BLaER1 (cell line): ENCODE measurements around the gene HECW1.

ENCODE experiments used
- H3K27ac ChIP-seq: shearing (Covaris generic); formaldehyde crosslinking; 2 replicates; pipeline ENCODE4 v1.8.1; 2022
- H3K27me3 ChIP-seq: shearing (Covaris generic); formaldehyde crosslinking; 2 replicates; pipeline ENCODE4 v1.8.1; 2022
- H3K36me3 ChIP-seq: shearing (Covaris generic); formaldehyde crosslinking; 2 replicates; pipeline ENCODE4 v1.8.1; 2022
- H3K4me1 ChIP-seq: shearing (Covaris generic); formaldehyde crosslinking; 2 replicates; pipeline ENCODE4 v1.8.1; 2022
- H3K4me2 ChIP-seq: shearing (Covaris generic); formaldehyde crosslinking; 2 replicates; pipeline ENCODE4 v1.8.1; 2022
- H3K4me3 ChIP-seq: shearing (Covaris generic); formaldehyde crosslinking; 2 replicates; pipeline ENCODE4 v1.8.1; 2022
- H3K9ac ChIP-seq: shearing (Covaris generic); formaldehyde crosslinking; 2 replicates; pipeline ENCODE4 v1.8.1; 2022
- H3K9me3 ChIP-seq: shearing (Covaris generic); formaldehyde crosslinking; 2 replicates; pipeline ENCODE4 v1.8.1; 2022
- H4K20me1 ChIP-seq: shearing (Covaris generic); formaldehyde crosslinking; 2 replicates; pipeline ENCODE4 v1.8.1; 2022
- Cebpa-rat ChIP-seq: shearing (Covaris generic); IDR thresholded peaks from 2 replicates; pipeline ENCODE4 v1.8.1; 2022

The HECW1 gene

GRCh38 chr7:43441231-43442130 lies 329.0 kb downstream of the HECW1 start:
- no peak for TF ChIP-seq Cebpa-rat
- Histone ChIP-seq H3K9ac (no peak overlapping the region), H4K20me1 (no peaks in the 10 kb centered on the region), H3K27ac (no peak overlapping the region), H3K27me3 (no peaks in the 10 kb centered on the region), H3K9me3 (no peaks in the 10 kb centered on the region), H3K4me3 (no peak overlapping the region), H3K4me2 (no peak overlapping the region), H3K4me1 (no peaks in the 10 kb centered on the region), H3K36me3 (peaks cover 30% of the 10 kb centered on the region)

- Histone ChIP-seq H3K36me3 (peaks cover 30% of the 10 kb centered on the region), H3K27me3 (no peaks in the 10 kb centered on the region), H3K4me3 (no peak overlapping the region), H3K4me2 (no peak overlapping the region), H4K20me1 (no peaks in the 10 kb centered on the region), H3K9ac (no peak overlapping the region), H3K4me1 (0 out of 2 replicates have a peak, but pooled peaks cover 3% of the 10 kb centered on the region), H3K9me3 (no peaks in the 10 kb centered on the region), H3K27ac (no peak overlapping the region)
- TF ChIP-seq Cebpa-rat, result no peak
Measured at GRCh38 chr7:43443381-43443780, 330.9 kb downstream of the HECW1 start.

- H3K27ac ChIP-seq, result no peak overlapping the region
- TF ChIP-seq Cebpa-rat, result no peak
- no peaks in the 10 kb centered on the region for H3K9me3 ChIP-seq
- H3K4me3 ChIP-seq, result no peak overlapping the region
- H4K20me1 ChIP-seq, result no peaks in the 10 kb centered on the region
- peaks cover 23% of the 10 kb centered on the region for H3K36me3 ChIP-seq
- no peaks in the 10 kb centered on the region for H3K27me3 ChIP-seq
- no peak overlapping the region for H3K4me2 ChIP-seq
- no peak overlapping the region for H3K9ac ChIP-seq
- 0 out of 2 replicates have a peak, but pooled peaks cover 3% of the 10 kb centered on the region for H3K4me1 ChIP-seq
Measured at GRCh38 chr7:43444711-43445578, 332.5 kb downstream of the HECW1 start.

GRCh38 chr7:43449577-43449976 lies 337.1 kb downstream of the HECW1 start:
- Histone ChIP-seq H3K9me3 (no peaks in the 10 kb centered on the region), H3K36me3 (peaks cover 11% of the 10 kb centered on the region), H3K4me2 (no peak overlapping the region), H4K20me1 (no peaks in the 10 kb centered on the region), H3K4me1 (0 out of 2 replicates have a peak, but pooled peaks cover 3% of the 10 kb centered on the region), H3K4me3 (no peak overlapping the region), H3K9ac (no peak overlapping the region), H3K27ac (no peak overlapping the region), H3K27me3 (no peaks in the 10 kb centered on the region)
- no peak for TF ChIP-seq Cebpa-rat

GRCh38 chr7:43450894-43451293 lies 338.4 kb downstream of the HECW1 start:
- H3K27ac ChIP-seq, result no peak overlapping the region
- no peak overlapping the region for H3K9ac ChIP-seq
- 0 out of 2 replicates have a peak, but pooled peaks cover 3% of the 10 kb centered on the region for H3K4me1 ChIP-seq
- no peak for TF ChIP-seq Cebpa-rat
- H3K4me3 ChIP-seq, result no peak overlapping the region
- H3K36me3 ChIP-seq, result peaks cover under 1% of the 10 kb centered on the region; the same call in 1 of the 2 replicates
- no peaks in the 10 kb centered on the region for H3K27me3 ChIP-seq
- H3K4me2 ChIP-seq, result no peak overlapping the region
- no peaks in the 10 kb centered on the region for H3K9me3 ChIP-seq
- no peaks in the 10 kb centered on the region for H4K20me1 ChIP-seq

- H3K4me2 ChIP-seq, result no peak overlapping the region
Measured at GRCh38 chr7:43454936-43455518, 342.6 kb downstream of the HECW1 start.

DNA sequence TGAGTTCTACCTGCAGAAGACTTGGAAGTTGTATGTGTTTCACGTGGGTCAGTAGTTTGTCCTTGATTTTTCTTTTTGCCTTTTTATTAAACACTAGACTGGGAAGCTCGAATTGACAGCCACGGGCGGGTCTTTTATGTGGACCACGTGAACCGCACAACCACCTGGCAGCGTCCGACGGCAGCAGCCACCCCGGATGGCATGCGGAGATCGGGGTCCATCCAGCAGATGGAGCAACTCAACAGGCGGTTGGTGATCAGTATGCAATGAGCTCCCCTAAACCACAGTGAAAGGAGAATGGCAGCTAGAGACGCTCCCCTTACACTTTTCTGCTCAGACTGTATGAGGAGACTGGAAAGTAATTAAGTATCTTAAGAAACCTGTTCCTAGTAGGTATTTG lies 343.8 kb downstream of the HECW1 start:
- H3K9me3 ChIP-seq, result no peaks in the 10 kb centered on the region
- no peak overlapping the region for H3K4me3 ChIP-seq
- H3K27ac ChIP-seq, result no peak overlapping the region
- H3K4me1 ChIP-seq, result no peaks in the 10 kb centered on the region
- peaks cover 12% of the 10 kb centered on the region for H3K36me3 ChIP-seq
- H3K4me2 ChIP-seq, result no peak overlapping the region
- no peak overlapping the region for H3K9ac ChIP-seq
- no peaks in the 10 kb centered on the region for H3K27me3 ChIP-seq
- no peaks in the 10 kb centered on the region for H4K20me1 ChIP-seq
- no peak for TF ChIP-seq Cebpa-rat

More at GRCh38 chr7:43454936-43455518, 342.6 kb downstream of the HECW1 start:
- Histone ChIP-seq H3K27me3 (no peaks in the 10 kb centered on the region), H3K9me3 (no peaks in the 10 kb centered on the region), H3K4me1 (no peaks in the 10 kb centered on the region), H4K20me1 (no peaks in the 10 kb centered on the region), H3K9ac (no peak overlapping the region), H3K27ac (no peak overlapping the region), H3K36me3 (peaks cover 11% of the 10 kb centered on the region; the same call in 1 of the 2 replicates), H3K4me3 (no peak overlapping the region)
- TF ChIP-seq Cebpa-rat, result no peak

DNA sequence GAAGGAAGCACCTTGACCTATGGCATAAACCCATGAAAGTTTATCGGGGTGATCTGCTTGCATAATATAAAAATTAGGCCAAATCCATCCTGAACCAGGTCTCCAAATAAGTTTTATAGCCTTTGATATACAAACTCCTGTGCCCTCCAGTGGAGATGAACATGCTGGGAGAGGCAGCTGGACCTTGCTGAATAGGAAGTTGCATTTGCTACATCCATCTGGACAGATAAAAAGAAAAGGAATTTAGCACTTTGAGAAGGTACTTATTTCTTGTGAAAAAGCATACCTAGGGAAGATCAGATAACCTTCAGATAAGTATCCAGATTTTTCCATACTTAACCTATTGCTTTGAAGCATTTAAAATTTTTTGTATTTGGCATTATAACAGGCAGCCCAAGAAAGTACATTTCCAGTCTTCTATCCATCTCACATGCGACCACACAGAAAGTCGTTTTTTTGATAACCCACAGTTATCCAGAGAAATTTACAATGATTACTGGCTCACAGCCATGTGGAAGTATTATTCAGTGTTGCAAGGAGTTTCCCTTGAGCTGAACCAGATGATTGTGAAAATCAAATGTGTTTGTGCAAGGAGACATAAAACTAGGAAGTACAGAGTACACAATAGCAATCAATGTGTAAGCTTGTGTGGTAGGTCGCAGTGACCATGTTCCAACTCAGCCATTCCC lies 346.0 kb downstream of the HECW1 start:
- no peaks in the 10 kb centered on the region for H4K20me1 ChIP-seq
- no peak overlapping the region for H3K9ac ChIP-seq
- H3K4me2 ChIP-seq, result no peak overlapping the region
- no peak for TF ChIP-seq Cebpa-rat
- peaks cover 16% of the 10 kb centered on the region for H3K36me3 ChIP-seq
- H3K27me3 ChIP-seq, result no peaks in the 10 kb centered on the region
- no peaks in the 10 kb centered on the region for H3K4me1 ChIP-seq
- H3K4me3 ChIP-seq, result no peak overlapping the region
- H3K9me3 ChIP-seq, result no peaks in the 10 kb centered on the region
- H3K27ac ChIP-seq, result no peak overlapping the region

DNA sequence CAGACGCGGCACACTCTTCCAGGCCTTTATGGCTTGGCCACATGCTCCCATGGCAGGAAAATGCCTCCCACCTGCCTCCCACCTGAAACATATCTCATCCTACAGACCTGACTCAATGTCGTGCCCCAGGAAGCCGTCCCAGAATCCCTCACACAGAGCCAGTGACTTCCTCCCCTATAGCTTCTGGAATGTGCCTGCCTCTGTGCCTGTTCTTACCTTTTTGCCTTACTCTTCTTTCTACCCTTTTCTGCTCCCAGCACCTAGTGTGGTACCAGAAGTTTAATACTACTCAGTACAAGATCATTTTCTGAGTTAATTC lies 346.5 kb downstream of the HECW1 start:
- no peaks in the 10 kb centered on the region for H3K4me1 ChIP-seq
- TF ChIP-seq Cebpa-rat, result no peak
- H4K20me1 ChIP-seq, result no peaks in the 10 kb centered on the region
- peaks cover 21% of the 10 kb centered on the region for H3K36me3 ChIP-seq
- no peak overlapping the region for H3K4me2 ChIP-seq
- no peaks in the 10 kb centered on the region for H3K9me3 ChIP-seq
- no peaks in the 10 kb centered on the region for H3K27me3 ChIP-seq
- no peak overlapping the region for H3K9ac ChIP-seq
- no peak overlapping the region for H3K27ac ChIP-seq
- no peak overlapping the region for H3K4me3 ChIP-seq
